BE2C (cell line): Measurements from ENCODE around the gene GABBR2.

Experiments
- DNase-seq: peaks from one replicate; pipeline ENCODE4 v3.0.0-alpha.2; 2020
- H3K27me3 ChIP-seq: fragments of 250-450 bp; sonication (Bioruptor Pico); 2 replicates; pipeline ENCODE4 v1.5.1; 2020; ENCODE audit warnings: mild to moderate bottlenecking
- H3K36me3 ChIP-seq: fragments of 250-450 bp; sonication (Bioruptor Pico); 2 replicates; pipeline ENCODE4 v1.5.1; 2020; ENCODE audit warnings: mild to moderate bottlenecking
- H3K4me1 ChIP-seq: fragments of 250-450 bp; sonication (Bioruptor Pico); 2 replicates; pipeline ENCODE4 v1.5.1; 2020
- H3K4me3 ChIP-seq: 2 replicates; pipeline ENCODE4 v1.5.1; 2011; ENCODE audit warnings: low read depth, low read length
- H3K9me3 ChIP-seq: fragments of 250-450 bp; sonication (Bioruptor Pico); 2 replicates; pipeline ENCODE4 v1.5.1; 2020
- TF ChIP-seq, protein P1 (sequence below): IDR thresholded peaks from 2 replicates; pipeline ENCODE4 v1.5.1; 2012; ENCODE audit warnings: mild to moderate bottlenecking, low read depth, low read length

GABBR2 gene

DNA sequence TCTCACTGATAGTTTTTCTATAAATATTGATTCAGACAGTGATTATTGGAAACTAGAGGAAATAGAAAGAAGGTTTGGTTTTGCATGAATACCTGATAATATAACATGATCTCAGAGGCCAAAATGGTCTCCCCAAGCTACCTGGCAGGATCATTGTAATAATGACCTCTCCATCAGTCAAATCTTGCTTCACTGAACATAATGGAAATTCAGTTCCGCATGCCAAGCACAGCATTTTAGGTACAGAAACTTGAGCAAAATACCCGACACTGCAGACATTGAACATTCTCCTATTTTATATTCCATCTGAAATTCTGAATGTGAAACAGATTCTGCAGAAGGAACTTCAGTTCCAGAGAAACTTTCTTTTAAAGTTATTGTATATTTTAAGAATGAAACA lies 444.2 kb downstream of the GABBR2 start:
- DNase-seq = no peak
- no peaks in the 10 kb centered on the region for H3K9me3 ChIP-seq
- H3K36me3 ChIP-seq = no peaks in the 10 kb centered on the region
- no peaks in the 10 kb centered on the region for H3K4me1 ChIP-seq
- no peak overlapping the region for H3K4me3 ChIP-seq
- H3K27me3 ChIP-seq = no peaks in the 10 kb centered on the region
- TF ChIP-seq, protein P1, sequence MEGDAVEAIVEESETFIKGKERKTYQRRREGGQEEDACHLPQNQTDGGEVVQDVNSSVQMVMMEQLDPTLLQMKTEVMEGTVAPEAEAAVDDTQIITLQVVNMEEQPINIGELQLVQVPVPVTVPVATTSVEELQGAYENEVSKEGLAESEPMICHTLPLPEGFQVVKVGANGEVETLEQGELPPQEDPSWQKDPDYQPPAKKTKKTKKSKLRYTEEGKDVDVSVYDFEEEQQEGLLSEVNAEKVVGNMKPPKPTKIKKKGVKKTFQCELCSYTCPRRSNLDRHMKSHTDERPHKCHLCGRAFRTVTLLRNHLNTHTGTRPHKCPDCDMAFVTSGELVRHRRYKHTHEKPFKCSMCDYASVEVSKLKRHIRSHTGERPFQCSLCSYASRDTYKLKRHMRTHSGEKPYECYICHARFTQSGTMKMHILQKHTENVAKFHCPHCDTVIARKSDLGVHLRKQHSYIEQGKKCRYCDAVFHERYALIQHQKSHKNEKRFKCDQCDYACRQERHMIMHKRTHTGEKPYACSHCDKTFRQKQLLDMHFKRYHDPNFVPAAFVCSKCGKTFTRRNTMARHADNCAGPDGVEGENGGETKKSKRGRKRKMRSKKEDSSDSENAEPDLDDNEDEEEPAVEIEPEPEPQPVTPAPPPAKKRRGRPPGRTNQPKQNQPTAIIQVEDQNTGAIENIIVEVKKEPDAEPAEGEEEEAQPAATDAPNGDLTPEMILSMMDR = no peak

DNA sequence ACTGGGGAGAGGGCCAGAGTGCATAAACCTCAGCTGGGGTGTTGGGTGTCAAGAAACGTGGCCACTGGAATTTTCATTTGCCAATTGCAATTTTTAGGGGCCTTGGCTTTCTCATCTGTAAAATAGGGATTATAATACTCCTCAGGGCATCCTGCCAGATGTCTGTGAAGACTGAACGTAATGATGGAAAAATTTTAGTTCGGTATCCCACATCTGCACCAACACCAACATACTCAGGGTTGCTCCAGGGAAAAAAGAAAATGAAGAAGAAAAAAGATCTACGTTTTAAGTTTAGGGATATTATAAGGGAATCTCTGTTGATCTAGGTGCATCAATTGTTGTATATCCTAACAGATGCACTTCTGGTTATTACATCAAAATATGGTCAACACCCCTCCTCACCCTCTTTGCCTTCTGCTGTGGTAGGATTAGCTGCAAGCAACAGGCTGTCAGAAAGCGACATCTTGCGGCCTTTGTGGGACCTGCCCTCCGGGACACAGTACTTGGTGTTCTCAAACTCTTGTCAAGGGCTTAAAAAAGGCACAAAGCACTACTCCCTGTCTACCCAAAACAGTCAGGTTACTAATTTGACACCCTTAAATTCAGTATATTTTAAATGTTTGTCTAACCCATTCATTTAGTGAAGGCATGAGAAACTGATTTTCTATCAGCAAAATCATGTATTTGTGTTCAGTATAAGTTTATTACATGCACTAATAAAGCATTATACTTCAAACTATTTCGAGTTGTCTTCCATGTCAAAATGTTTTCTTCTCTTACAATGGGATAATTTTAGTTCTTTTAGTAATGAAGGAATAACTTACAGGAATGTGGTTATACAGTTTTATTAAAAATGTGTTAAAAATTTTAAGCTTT lies 445.0 kb downstream of the GABBR2 start:
- Histone ChIP-seq H3K27me3 (no peaks in the 10 kb centered on the region), H3K4me3 (no peak overlapping the region), H3K36me3 (no peaks in the 10 kb centered on the region), H3K9me3 (no peaks in the 10 kb centered on the region), H3K4me1 (no peaks in the 10 kb centered on the region)
- TF ChIP-seq, protein P1 = peak; percentile 99
- peak; percentile 85 for DNase-seq

DNA sequence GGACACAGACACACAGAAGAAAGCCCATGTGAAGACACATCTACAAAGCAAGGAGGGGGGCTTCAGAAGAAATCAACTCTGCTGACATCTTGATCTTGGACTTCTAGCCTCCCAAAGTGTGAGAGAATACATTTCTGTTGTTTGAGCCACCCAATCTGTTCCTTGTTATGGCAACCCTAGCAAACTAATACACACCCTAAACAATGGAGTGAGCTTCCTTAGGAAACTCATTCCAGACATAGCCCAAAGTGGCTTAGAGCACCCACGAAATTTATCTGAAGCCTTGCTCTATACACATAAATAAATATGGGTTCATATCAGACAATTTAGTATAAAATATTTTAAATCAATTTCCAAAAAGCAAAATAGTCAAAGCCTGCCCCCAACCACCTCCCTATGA lies 445.7 kb downstream of the GABBR2 start:
- Histone ChIP-seq H3K36me3 (no peaks in the 10 kb centered on the region), H3K4me3 (no peak overlapping the region)
- TF ChIP-seq, protein P1 = no peak

DNA sequence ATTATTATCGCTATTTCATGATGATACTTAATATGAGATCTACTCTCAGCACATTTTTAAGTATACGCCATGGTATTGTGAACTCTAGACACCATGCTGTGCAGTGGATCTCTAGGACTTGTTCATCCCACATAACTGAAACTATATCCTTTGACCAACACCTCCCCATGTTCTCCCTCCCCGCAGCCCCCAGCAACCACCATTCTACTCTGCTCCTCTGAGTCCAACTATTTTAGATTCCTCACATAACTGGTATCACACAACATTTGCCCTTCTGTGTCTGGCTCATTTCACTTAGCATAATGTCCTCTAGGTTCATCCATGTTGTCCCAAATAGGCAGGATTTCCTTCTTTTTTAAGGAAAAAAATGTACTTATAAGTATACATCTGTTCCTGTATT lies 446.7 kb downstream of the GABBR2 start:
- Histone ChIP-seq H3K9me3 (no peaks in the 10 kb centered on the region), H3K4me3 (no peak overlapping the region), H3K36me3 (no peaks in the 10 kb centered on the region), H3K27me3 (no peaks in the 10 kb centered on the region), H3K4me1 (no peaks in the 10 kb centered on the region; the same call in 1 of the 2 replicates)
- no peak for DNase-seq
- TF ChIP-seq, protein P1 = no peak

More for the DNA sequence above, 445.7 kb downstream of the GABBR2 start:
- Histone ChIP-seq H3K9me3 (no peaks in the 10 kb centered on the region), H3K27me3 (no peaks in the 10 kb centered on the region), H3K4me1 (no peaks in the 10 kb centered on the region)
- no peak for DNase-seq

DNA sequence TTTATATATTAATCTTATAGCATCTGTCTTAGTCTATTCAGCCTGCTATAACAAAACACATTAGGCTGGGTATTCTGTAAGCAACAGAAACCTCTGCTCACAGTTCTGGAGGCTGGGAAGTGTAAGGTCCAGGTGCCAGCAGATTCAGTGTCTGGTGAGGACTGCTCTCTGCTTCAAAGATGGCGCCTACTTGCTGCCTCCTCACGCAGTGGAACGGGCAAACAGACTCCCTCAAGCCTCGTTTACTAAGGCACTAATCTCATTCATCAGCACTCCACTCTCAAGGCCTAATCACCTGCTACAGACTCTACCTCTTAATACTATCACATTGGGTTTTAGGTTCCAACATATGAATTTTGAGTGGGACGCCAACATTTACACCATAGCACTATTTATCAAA lies 448.1 kb downstream of the GABBR2 start:
- H3K27me3 ChIP-seq = no peaks in the 10 kb centered on the region
- H3K9me3 ChIP-seq = no peaks in the 10 kb centered on the region
- no peak overlapping the region for H3K4me3 ChIP-seq
- no peak for DNase-seq
- H3K4me1 ChIP-seq = no peaks in the 10 kb centered on the region; the same call in 1 of the 2 replicates
- H3K36me3 ChIP-seq = no peaks in the 10 kb centered on the region
- TF ChIP-seq, protein P1 = no peak

DNA sequence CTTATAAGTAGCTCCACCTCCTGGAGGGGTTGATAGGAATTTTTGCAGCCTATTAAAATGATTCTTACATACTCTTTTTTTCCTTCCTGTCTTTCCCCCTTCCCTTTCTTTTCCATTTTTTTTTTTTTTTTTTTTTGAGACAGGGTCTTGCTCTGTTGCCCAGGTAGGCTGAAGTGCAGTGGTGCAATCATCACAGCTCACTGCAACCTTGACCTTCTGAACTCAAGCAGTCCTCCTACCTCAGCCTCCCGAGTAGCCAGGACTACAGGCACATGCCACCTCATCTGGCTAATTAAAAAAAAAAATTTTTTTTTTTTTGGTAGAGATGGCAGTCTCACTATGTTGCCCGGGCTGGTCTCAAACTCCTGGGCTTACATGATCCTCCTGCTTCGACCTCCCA lies 448.9 kb downstream of the GABBR2 start:
- Histone ChIP-seq H3K4me1 (no peaks in the 10 kb centered on the region; the same call in 1 of the 2 replicates), H3K27me3 (no peaks in the 10 kb centered on the region), H3K36me3 (no peaks in the 10 kb centered on the region), H3K4me3 (no peak overlapping the region), H3K9me3 (no peaks in the 10 kb centered on the region)
- no peak for DNase-seq
- TF ChIP-seq, protein P1 = no peak
